IMR-90 (cell line): Measurements from ENCODE around the gene ZFP36. TPM values are rescaled to one million over a fixed set of nuclear protein-coding genes. Genes with fewer than 3 reads are reported as not detected.

Experiments
- ATAC-seq: fragments of 200-7000 bp; cut with Tn5 transposase; 2 replicates; pipeline ENCODE4 v1.9.1; 2020; ENCODE audit warnings: low read depth, mild to moderate bottlenecking, moderate library complexity
- Bru-seq: library from RNA; stranded (reverse); fragments of 400-500 nt; gene quantifications from one replicate; lab custom pipeline; 2021; lab: Mats Ljungman, UMichigan
- BruChase-seq, 2 experiments: library from RNA; stranded (reverse); fragments of 400-500 nt; gene quantifications; one replicate each; lab custom pipeline; 2021; lab: Mats Ljungman, UMichigan
- BruUV-seq: library from RNA; stranded (reverse); fragments of 400-500 nt; replicated peaks from 2 replicates; lab custom pipeline; 2021; lab: Mats Ljungman, UMichigan
- CTCF ChIA-PET: fragments of 300-600 bp; formaldehyde crosslinking; extraction: SDS; loops from one replicate; lab custom pipeline; 2021; ENCODE audit warnings: antibody characterized with exemption; lab: Yijun Ruan, JAX
- POLR2A ChIA-PET: fragments of 300-600 bp; sonication (Branson Sonifier 250); formaldehyde crosslinking; loops from one replicate; lab custom pipeline; 2022; ENCODE audit warnings: antibody characterized with exemption; ENCODE audit not compliant: unreplicated experiment; lab: Charles Lee
- DNase-seq: peaks from one replicate; pipeline ENCODE4 v3.0.0; 2013
- H2AFZ ChIP-seq: replicated peaks from 2 replicates; pipeline ENCODE3; 2013; ENCODE audit warnings: low read length, mild to moderate bottlenecking; ENCODE audit not compliant: poor library complexity
- H2AK5ac ChIP-seq: 2 replicates; pipeline ENCODE4 v1.6.1; 2013; ENCODE audit warnings: low read depth, low read length, inconsistent platforms
- H2AK9ac ChIP-seq: replicated peaks from 2 replicates; pipeline ENCODE3; 2013; ENCODE audit warnings: mild to moderate bottlenecking, low read depth, low read length, moderate library complexity; ENCODE audit not compliant: poor library complexity
- H2BK120ac ChIP-seq: 2 replicates; pipeline ENCODE4 v1.6.1; 2013; ENCODE audit warnings: low read depth, low read length, inconsistent platforms
- H2BK15ac ChIP-seq: 3 replicates; pipeline ENCODE4 v1.6.1; 2013; ENCODE audit warnings: low read depth, low read length, inconsistent platforms
- H2BK20ac ChIP-seq: 2 replicates; pipeline ENCODE4 v1.6.1; 2013; ENCODE audit warnings: low read depth, mild to moderate bottlenecking, inconsistent platforms, low read length, moderate library complexity
- H2BK5ac ChIP-seq: 2 replicates; pipeline ENCODE4 v1.6.1; 2013; ENCODE audit warnings: mild to moderate bottlenecking, low read depth, low read length, inconsistent platforms; ENCODE audit not compliant: poor library complexity, severe bottlenecking
- H3K14ac ChIP-seq: replicated peaks from 2 replicates; pipeline ENCODE4 v1.6.1; 2013; ENCODE audit warnings: low read depth, low read length, inconsistent platforms
- H3K18ac ChIP-seq: 2 replicates; pipeline ENCODE4 v1.6.1; 2013; ENCODE audit warnings: low read depth, low read length, control low read depth
- H3K23ac ChIP-seq: 2 replicates; pipeline ENCODE4 v1.6.1; 2013; ENCODE audit warnings: low read depth, low read length, inconsistent platforms
- H3K27ac ChIP-seq: 2 replicates; pipeline ENCODE4 v1.5.1; 2013; ENCODE audit warnings: mild to moderate bottlenecking, control low read depth, low read length; ENCODE audit not compliant: insufficient read depth
- H3K27me3 ChIP-seq: 2 replicates; pipeline ENCODE4 v1.6.1; 2013; ENCODE audit warnings: low read length; ENCODE audit not compliant: control insufficient read depth, insufficient read depth
- H3K36me3 ChIP-seq: 2 replicates; pipeline ENCODE4 v1.6.1; 2013; ENCODE audit warnings: low read length, mixed read lengths; ENCODE audit not compliant: control insufficient read depth, insufficient read depth
- H3K4ac ChIP-seq: 2 replicates; pipeline ENCODE4 v1.6.1; 2013; ENCODE audit warnings: low read depth, low read length, inconsistent platforms
- H3K4me1 ChIP-seq: 2 replicates; pipeline ENCODE4 v1.6.1; 2013; ENCODE audit warnings: low read length, mixed read lengths; ENCODE audit not compliant: control insufficient read depth, insufficient read depth
- H3K4me2 ChIP-seq: 2 replicates; pipeline ENCODE4 v1.6.1; 2013; ENCODE audit warnings: low read depth, mild to moderate bottlenecking, control low read depth, low read length, moderate library complexity
- H3K4me3 ChIP-seq: 2 replicates; pipeline ENCODE4 v1.5.1; 2013; ENCODE audit warnings: low read depth, mild to moderate bottlenecking, control low read depth, low read length, moderate library complexity; ENCODE audit not compliant: insufficient read depth
- H3K56ac ChIP-seq: 2 replicates; pipeline ENCODE4 v1.6.1; 2013; ENCODE audit warnings: low read length, inconsistent platforms; ENCODE audit not compliant: insufficient read depth; ENCODE audit errors: extremely low read depth
- H3K79me1 ChIP-seq, 2 experiments: 2 replicates each; pipeline ENCODE4 v1.6.1; 2013; ENCODE audit warnings: low read length in 2 of 2, inconsistent platforms in 1 of 2, low read depth in 1 of 2
- H3K9ac ChIP-seq: 2 replicates; pipeline ENCODE4 v1.6.1; 2013; ENCODE audit warnings: low read depth, low read length, control low read depth
- H3K9me1 ChIP-seq: 2 replicates; pipeline ENCODE4 v1.6.1; 2013; ENCODE audit warnings: low read length, inconsistent platforms; ENCODE audit not compliant: insufficient read depth
- H3K9me3 ChIP-seq: 2 replicates; pipeline ENCODE4 v1.6.1; 2013; ENCODE audit warnings: low read length; ENCODE audit not compliant: control insufficient read depth, insufficient read depth
- H4K20me1 ChIP-seq: 2 replicates; pipeline ENCODE4 v1.6.1; 2013; ENCODE audit warnings: low read length, inconsistent platforms; ENCODE audit not compliant: insufficient read depth
- H4K5ac ChIP-seq: 2 replicates; pipeline ENCODE4 v1.6.1; 2013; ENCODE audit warnings: mild to moderate bottlenecking, low read depth, low read length, control low read depth
- H4K8ac ChIP-seq, 2 experiments: 2 replicates each; pipeline ENCODE4 v1.6.1; 2013; ENCODE audit warnings: low read depth in 2 of 2, low read length in 2 of 2, control low read depth in 1 of 2, inconsistent platforms in 1 of 2
- H4K91ac ChIP-seq: 2 replicates; pipeline ENCODE4 v1.6.1; 2013; ENCODE audit warnings: low read depth, low read length, inconsistent platforms; ENCODE audit not compliant: insufficient read depth
- BHLHE40 ChIP-seq: fragments of 150-350 bp; IDR thresholded peaks from 2 replicates; pipeline ENCODE4 v1.6.1; 2016; ENCODE audit warnings: mild to moderate bottlenecking, low read depth, low read length
- CEBPB ChIP-seq: IDR thresholded peaks from 2 replicates; pipeline ENCODE4 v1.6.1; 2012; ENCODE audit warnings: low read depth, low read length, improper control_type of control experiment
- CTCF ChIP-seq: conservative IDR thresholded peaks from 2 replicates; pipeline ENCODE4 v1.5.1; 2012; ENCODE audit warnings: mild to moderate bottlenecking, low read depth, low read length, improper control_type of control experiment
- MAZ ChIP-seq: IDR thresholded peaks from 2 replicates; pipeline ENCODE4 v1.6.1; 2012; ENCODE audit warnings: low read depth, mild to moderate bottlenecking, low read length, improper control_type of control experiment, moderate library complexity, borderline replicate concordance
- NFE2L2 ChIP-seq: fragments of 150-350 bp; IDR thresholded peaks from 2 replicates; pipeline ENCODE4 v1.6.1; 2016; ENCODE audit warnings: low read depth, mild to moderate bottlenecking, low read length
- RAD21 ChIP-seq: IDR thresholded peaks from 2 replicates; pipeline ENCODE4 v1.6.1; 2012; ENCODE audit warnings: low read length, improper control_type of control experiment
- RFX5 ChIP-seq: IDR thresholded peaks from 2 replicates; pipeline ENCODE4 v1.8.0; 2012; ENCODE audit warnings: low read depth, mild to moderate bottlenecking, low read length, moderate library complexity
- SMC3 ChIP-seq: fragments of 150-350 bp; IDR thresholded peaks from 2 replicates; pipeline ENCODE4 v1.6.1; 2016; ENCODE audit warnings: low read depth, mild to moderate bottlenecking, antibody characterized with exemption, low read length, moderate library complexity
- USF2 ChIP-seq: fragments of 150-350 bp; IDR thresholded peaks from 2 replicates; pipeline ENCODE4 v1.6.1; 2017; ENCODE audit warnings: mild to moderate bottlenecking, antibody characterized with exemption, low read length, low read depth
- WGBS, 2 experiments: methylation state at CpG; one replicate each; pipeline versions ENCODE4 v1.1.5 to v1.1.7; 2013; ENCODE audit warnings: missing lambda C conversion rate in 2 of 2; ENCODE audit not compliant: insufficient read length in 1 of 2; ENCODE audit errors: extremely low coverage in 2 of 2; 5-methylcytosine and 5-hydroxymethylcytosine counted together
- dilution Hi-C: fragments of 300-500 bp; cut with HindIII; formaldehyde crosslinking; loops from one replicate; pipeline ENCODE4 v1.14.3; 2018; ENCODE audit warnings: low sequenced_read_pairs; ENCODE audit not compliant: unreplicated experiment
- in situ Hi-C: fragments of 300-500 bp; cut with MboI; formaldehyde crosslinking; loops from 3 replicates; pipeline ENCODE4 v1.14.3; 2019; ENCODE audit warnings: low sequenced_read_pairs, inconsistent platforms, mixed read lengths
- intact Hi-C: fragments of 100-400 bp; cut with micrococcal nuclease; formaldehyde crosslinking; loops from 2 replicates; pipeline ENCODE4 v1.10.0; 2022
- long read RNA-seq: library from polyadenylated mRNA; unstranded; transcript quantifications from one replicate; pipeline ENCODE4 v2.0.0, GENCODE V29; 2021; ENCODE audit not compliant: unreplicated experiment
- polyA plus RNA-seq, 3 experiments: library from polyadenylated mRNA; depleted of rRNA; stranded (reverse); fragments of >200 nt; gene quantifications; 2 replicates each; pipeline ENCODE4 v1.2.3, GENCODE V29; 2012; ENCODE audit warnings: low replicate concordance in 1 of 3
- total RNA-seq: library from RNA; depleted of rRNA; stranded (reverse); fragments of >200 nt; gene quantifications from 2 replicates; pipeline ENCODE4 v1.2.3, GENCODE V29; 2012; rRNA removed
- TF ChIP-seq, protein P1 (sequence below): fragments of 150-350 bp; IDR thresholded peaks from 2 replicates; pipeline ENCODE4 v1.6.1; 2016; ENCODE audit warnings: low read depth, mild to moderate bottlenecking, low read length, moderate library complexity, borderline replicate concordance

ZFP36 gene
- 1.4 and 3.1 TPM in 2 replicates for total RNA-seq
- 45.0 and 50.5 TPM in 2 replicates for polyA plus RNA-seq (2012; rRNA removed)
- polyA plus RNA-seq (2012; cell fraction: cytosol; rRNA removed), result 84.7 and 235 TPM in 2 replicates
- polyA plus RNA-seq (2012; cell fraction: nucleus; rRNA removed; ENCODE audit: low replicate concordance), result 360 and 687 TPM in 2 replicates
- percentile 95 among the genes with signal in this experiment for Bru-seq, nascent RNA
- BruChase-seq, experiment 1, labeled RNA remaining after a 6-hour chase, result percentile 76 among the genes with signal in this experiment
- BruChase-seq, experiment 2, labeled RNA remaining after a 2-hour chase, result percentile 68 among the genes with signal in this experiment
- long read RNA-seq, transcript ZFP36-203 (2 exons, 1,786 nt), result major isoform, 13 of 48 reads
- long read RNA-seq, partial matches to known transcripts, result 0 of 48 reads
- long read RNA-seq, other reads (novel, unspliced or antisense), result 35 of 48 reads

DNA sequence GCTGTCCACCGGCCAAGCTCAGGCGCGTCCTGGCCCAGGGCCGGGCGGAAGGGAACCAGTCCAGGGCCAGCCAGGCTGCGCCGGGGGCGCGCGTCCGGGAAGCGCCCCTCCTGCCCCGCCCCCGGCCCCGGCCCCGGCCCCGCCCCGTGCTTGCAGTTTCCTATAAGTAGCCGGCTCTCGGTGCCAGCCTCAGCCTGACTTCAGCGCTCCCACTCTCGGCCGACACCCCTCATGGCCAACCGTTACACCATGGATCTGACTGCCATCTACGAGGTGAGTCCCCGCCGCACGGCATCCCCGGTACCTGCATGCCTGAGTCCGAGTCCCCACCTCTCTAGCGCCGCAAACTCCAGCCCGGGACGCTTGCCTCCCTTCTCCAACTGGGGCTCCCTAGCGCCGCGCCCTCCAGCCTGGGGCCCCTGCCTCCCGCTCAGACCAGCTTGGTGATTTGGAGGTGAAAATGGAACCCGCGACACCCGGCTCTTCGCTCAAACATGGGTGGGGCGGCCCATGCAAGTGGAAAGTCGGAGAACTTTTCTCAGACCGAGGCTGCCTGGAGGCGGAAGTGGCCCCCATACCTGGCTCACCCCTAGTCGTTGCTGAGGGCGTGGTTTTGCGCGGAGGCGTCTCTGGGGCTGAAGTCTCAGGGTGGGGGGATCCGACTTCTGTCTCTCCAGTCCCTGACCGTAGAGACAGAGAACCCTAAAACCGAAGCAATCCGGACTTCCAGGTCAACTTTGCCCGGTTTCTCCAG, at the start of gene ZFP36:
Gene ZFP36 (plus strand): TSS at position 192 of the 754 bp plus-strand sequence. CDS start 58 bp downstream, at position 250.
- H3K79me1 ChIP-seq, result peaks cover 0 to 37% of the 10 kb centered on the region in 2 experiments; a peak in 2 of 4 replicates
- peak within 1 kb of the TSS; percentile 98 for H2AK9ac ChIP-seq
- POLR2A ChIA-PET, result interaction anchor here (0.6 to 1.9 kb wide), 4 partner anchors 9 to 29 kb away, joined by 3 to 14 read pairs (median 4); partner anchors contain the start of genes MED29, PAF1 and RPS16
- peak within 1 kb of the TSS; percentile 68 for H3K4me3 ChIP-seq
- peak within 1 kb of the TSS; percentile 92 for H3K27ac ChIP-seq
- H3K4ac ChIP-seq, result peak within 1 kb of the TSS; percentile 95
- peak within 1 kb of the TSS; percentile 82; the same call in 2 of the 3 replicates for H2BK15ac ChIP-seq
- H3K36me3 ChIP-seq, result peaks cover 15% of the 10 kb centered on the region
- H3K9me1 ChIP-seq, result peaks cover 6% of the 10 kb centered on the region
- peak within 1 kb of the TSS; percentile 94 for H3K18ac ChIP-seq
- peak within 1 kb of the TSS; percentile 91 for H4K91ac ChIP-seq
- peak within 1 kb of the TSS; percentile 93 for H3K9ac ChIP-seq
- H4K20me1 ChIP-seq, result peaks cover 31% of the 10 kb centered on the region
- ATAC-seq (peak; percentile 19), DNase-seq (peak; percentile 83)
- 4% methylated on average over 10 of the region's 56 CpGs; no CpG with 5 or more reads in 1 of the 2 experiments for WGBS, 2 experiments
- peak within 1 kb of the TSS; percentile 59 to 64; a peak in 3 of 4 replicates for H4K8ac ChIP-seq
- H3K4me1 ChIP-seq, result peaks cover 31% of the 10 kb centered on the region
- H2BK120ac ChIP-seq, result peak within 1 kb of the TSS; percentile 90
- H2AFZ ChIP-seq, result peak within 1 kb of the TSS; percentile 84
- H3K27me3 ChIP-seq, result no peaks in the 10 kb centered on the region
- peak within 1 kb of the TSS; percentile 91 for H2BK5ac ChIP-seq
- peak within 1 kb of the TSS; percentile 93 for H3K4me2 ChIP-seq
- intact Hi-C loops (no loop called here), dilution Hi-C loops (no loop called here), in situ Hi-C loops (no loop called here)
- peak within 1 kb of the TSS; percentile 94 for H3K23ac ChIP-seq
- H2AK5ac ChIP-seq, result peak within 1 kb of the TSS; percentile 91
- peak within 1 kb of the TSS; percentile 47 for H3K56ac ChIP-seq
- CTCF ChIA-PET, result no interaction called here
- TSS peak; percentile 71 for BruUV-seq
- peak within 1 kb of the TSS; percentile 64; the same call in 1 of the 2 replicates for H2BK20ac ChIP-seq
- H4K5ac ChIP-seq, result peak within 1 kb of the TSS; percentile 86
- H3K14ac ChIP-seq, result peak within 1 kb of the TSS; percentile 98
- H3K9me3 ChIP-seq, result no peaks in the 10 kb centered on the region
- TF ChIP-seq CTCF (no peak), CEBPB (no peak), SMC3 (no peak), RFX5 (no peak), MAZ (peak; percentile 75), USF2 (peak; percentile 63), RAD21 (no peak), NFE2L2 (peak; percentile 25; the same call in 1 of the 2 replicates), BHLHE40 (peak; percentile 2; the same call in 1 of the 2 replicates)
- TF ChIP-seq, protein P1, sequence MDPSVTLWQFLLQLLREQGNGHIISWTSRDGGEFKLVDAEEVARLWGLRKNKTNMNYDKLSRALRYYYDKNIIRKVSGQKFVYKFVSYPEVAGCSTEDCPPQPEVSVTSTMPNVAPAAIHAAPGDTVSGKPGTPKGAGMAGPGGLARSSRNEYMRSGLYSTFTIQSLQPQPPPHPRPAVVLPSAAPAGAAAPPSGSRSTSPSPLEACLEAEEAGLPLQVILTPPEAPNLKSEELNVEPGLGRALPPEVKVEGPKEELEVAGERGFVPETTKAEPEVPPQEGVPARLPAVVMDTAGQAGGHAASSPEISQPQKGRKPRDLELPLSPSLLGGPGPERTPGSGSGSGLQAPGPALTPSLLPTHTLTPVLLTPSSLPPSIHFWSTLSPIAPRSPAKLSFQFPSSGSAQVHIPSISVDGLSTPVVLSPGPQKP, result no peak
